Stimulated activated CD8-positive, alpha-beta memory T cell treated with anti-CD3 and anti-CD28 coated beads, Interleukin-2, amount 100 ng/mL, for 48 hours (primary cell): ENCODE data around the gene ST3GAL5.
"Not testable (repeated sequence)": the region's sequence is repeated elsewhere in the genome, so short reads cannot be mapped to it uniquely, and the experiment has no call there.

ENCODE experiments used
- DNase-seq, 2 donors: peaks; one replicate each; pipeline ENCODE4 v3.0.0-alpha.2; 2020; ENCODE audit warnings: low read depth in 2 of 2

ST3GAL5 gene

GRCh38 chr2:85893428-85894258 lies 4.9 kb upstream of the ST3GAL5 start:
- no peak for DNase-seq

- no peak for DNase-seq
Observed at GRCh38 chr2:85892216-85892944, 3.6 kb upstream of the ST3GAL5 start.

- DNase-seq = no peak
Observed at GRCh38 chr2:85890522-85891176, 1.9 kb upstream of the ST3GAL5 start.

- DNase-seq = no peak
Observed at GRCh38 chr2:85889627-85890281, 964 bp upstream of the ST3GAL5 start.

- peak in 1 of 2 donors; percentile 17 for DNase-seq
Observed at GRCh38 chr2:85888020-85888683, 638 bp downstream of the ST3GAL5 start.

GRCh38 chr2:85887566-85888019 lies 1.2 kb downstream of the ST3GAL5 start:
- peak; percentile 25 to 39 for DNase-seq

- peak; percentile 38 to 50 for DNase-seq
Observed at GRCh38 chr2:85886590-85886989, 2.2 kb downstream of the ST3GAL5 start.

- no peak for DNase-seq
Observed at GRCh38 chr2:85886141-85886540, 2.6 kb downstream of the ST3GAL5 start.

- not testable (repeated sequence) for DNase-seq
Observed at GRCh38 chr2:85881781-85882180, 7.0 kb downstream of the ST3GAL5 start.

- not testable (repeated sequence) for DNase-seq
Observed at GRCh38 chr2:85880716-85881328, 8.0 kb downstream of the ST3GAL5 start.

GRCh38 chr2:85878719-85879370 lies 9.9 kb downstream of the ST3GAL5 start:
- DNase-seq = no peak

- no peak for DNase-seq
Observed at GRCh38 chr2:85875350-85876050, 13.3 kb downstream of the ST3GAL5 start.

GRCh38 chr2:85873679-85874078 lies 15.1 kb downstream of the ST3GAL5 start:
- DNase-seq = no peak

GRCh38 chr2:85872536-85873161 lies 16.1 kb downstream of the ST3GAL5 start:
- DNase-seq = no peak

- DNase-seq = no peak
Observed at GRCh38 chr2:85871494-85872164, 17.2 kb downstream of the ST3GAL5 start.

- no peak for DNase-seq
Observed at GRCh38 chr2:85868822-85869221, 20.0 kb downstream of the ST3GAL5 start.

GRCh38 chr2:85867556-85868292 lies 21.1 kb downstream of the ST3GAL5 start:
- no peak for DNase-seq

- no peak for DNase-seq
Observed at GRCh38 chr2:85867121-85867520, 21.7 kb downstream of the ST3GAL5 start.
